ENCODE measurements around the gene ANGPT4. TPM values are rescaled to one million over a fixed set of nuclear protein-coding genes. Genes with fewer than 3 reads are reported as not detected.

The ANGPT4 gene
- total and polyA plus RNA-seq, 2 of the 13 experiments (the other 11 are each of a cell fraction or from before 2014, with no cell fraction given) = not detected

DNA sequence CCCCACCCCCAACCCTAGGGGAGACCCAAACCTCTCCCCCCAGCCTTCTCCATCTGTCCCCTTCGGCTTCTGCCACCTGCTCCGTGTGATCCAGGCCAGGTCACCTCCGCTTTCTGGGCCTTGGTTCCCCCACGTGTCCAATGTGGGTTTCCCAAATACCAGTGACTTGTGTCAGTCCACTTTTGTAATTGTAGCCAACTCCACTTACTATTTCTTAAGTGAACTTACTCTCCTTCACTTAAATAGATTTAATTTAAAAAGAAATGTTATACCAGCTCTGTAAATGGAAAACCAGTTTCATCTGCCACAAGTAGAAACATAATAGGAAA, 92.6 kb downstream of the ANGPT4 start:
- DNase-seq (ENCODE audit: low spot score) (no peak), ATAC-seq (no peak), FAIRE-seq (no peak)
- Histone ChIP-seq H3K9ac (ENCODE audit: insufficient read depth, low read depth, low read length) (no peak overlapping the region), H3K36me3 (replicated peaks in 1 of 2; ENCODE audit: control insufficient read depth in 1 of 2, insufficient read depth in 2 of 2, low read length in 2 of 2) (no peaks in the 10 kb centered on the region), H3K4me1 (ENCODE audit: insufficient read depth, low read length) (0 out of 2 replicates have a peak, but pooled peaks cover 7% of the 10 kb centered on the region), H3K27me3 (ENCODE audit: control insufficient read depth in 1 of 2, insufficient read depth in 2 of 2, low read length in 2 of 2) (peaks cover 0 to 6% of the 10 kb centered on the region in 2 experiments; a peak in 2 of 5 replicates), H3K79me2 (ENCODE audit: insufficient read depth, low read length) (no peaks in the 10 kb centered on the region), H4K20me1 (ENCODE audit: insufficient read depth, low read length) (no peaks in the 10 kb centered on the region), H3K9me3 (ENCODE audit: low read length) (no peaks in the 10 kb centered on the region), H3K27ac (ENCODE audit: extremely low read length, insufficient read depth, low read length) (no peak overlapping the region), H2AFZ (ENCODE audit: low read length) (no peak overlapping the region), H3K4me3 (replicated peaks in 1 of 3; ENCODE audit: insufficient read depth in 1 of 3, low read depth in 2 of 3, low read length in 3 of 3) (no peak overlapping the region), H3K4me2 (ENCODE audit: low read depth, low read length) (no peak overlapping the region)
- no TSS peak for BruUV-seq (replicated peaks)
- CTCF ChIA-PET (ENCODE audit: low intra/inter-chr PET ratio, low total read pairs) = no interaction called here
- in situ Hi-C loops (cut with HindIII; ENCODE audit: extremely low pct_ligation_motif_present, low pct_unique_long_range_greater_than_20kb) (no loop called here), intact Hi-C loops (cut with micrococcal nuclease; ENCODE audit: unreplicated experiment) (no loop called here)
- POLR2A ChIA-PET = no interaction called here
- 47% methylated on average over 4 of the region's 4 CpGs for WGBS (ENCODE audit: low lambda C conversion rate)
- TF ChIP-seq FOXM1 (CRISPR knock-in tag; IDR thresholded peaks at IDR 0.05) = no peak
- TF ChIP-seq, protein P1, sequence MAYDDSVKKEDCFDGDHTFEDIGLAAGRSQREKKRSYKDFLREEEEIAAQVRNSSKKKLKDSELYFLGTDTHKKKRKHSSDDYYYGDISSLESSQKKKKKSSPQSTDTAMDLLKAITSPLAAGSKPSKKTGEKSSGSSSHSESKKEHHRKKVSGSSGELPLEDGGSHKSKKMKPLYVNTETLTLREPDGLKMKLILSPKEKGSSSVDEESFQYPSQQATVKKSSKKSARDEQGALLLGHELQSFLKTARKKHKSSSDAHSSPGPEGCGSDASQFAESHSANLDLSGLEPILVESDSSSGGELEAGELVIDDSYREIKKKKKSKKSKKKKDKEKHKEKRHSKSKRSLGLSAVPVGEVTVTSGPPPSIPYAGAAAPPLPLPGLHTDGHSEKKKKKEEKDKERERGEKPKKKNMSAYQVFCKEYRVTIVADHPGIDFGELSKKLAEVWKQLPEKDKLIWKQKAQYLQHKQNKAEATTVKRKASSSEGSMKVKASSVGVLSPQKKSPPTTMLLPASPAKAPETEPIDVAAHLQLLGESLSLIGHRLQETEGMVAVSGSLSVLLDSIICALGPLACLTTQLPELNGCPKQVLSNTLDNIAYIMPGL (CRISPR knock-in tag; IDR thresholded peaks at IDR 0.05; ENCODE audit: borderline replicate concordance in 1 of 2, low read depth in 1 of 2) = no peak
- TF ChIP-seq ZNF263 (CRISPR knock-in tag; IDR thresholded peaks at IDR 0.05) = no peak
- TF ChIP-seq, protein P2, sequence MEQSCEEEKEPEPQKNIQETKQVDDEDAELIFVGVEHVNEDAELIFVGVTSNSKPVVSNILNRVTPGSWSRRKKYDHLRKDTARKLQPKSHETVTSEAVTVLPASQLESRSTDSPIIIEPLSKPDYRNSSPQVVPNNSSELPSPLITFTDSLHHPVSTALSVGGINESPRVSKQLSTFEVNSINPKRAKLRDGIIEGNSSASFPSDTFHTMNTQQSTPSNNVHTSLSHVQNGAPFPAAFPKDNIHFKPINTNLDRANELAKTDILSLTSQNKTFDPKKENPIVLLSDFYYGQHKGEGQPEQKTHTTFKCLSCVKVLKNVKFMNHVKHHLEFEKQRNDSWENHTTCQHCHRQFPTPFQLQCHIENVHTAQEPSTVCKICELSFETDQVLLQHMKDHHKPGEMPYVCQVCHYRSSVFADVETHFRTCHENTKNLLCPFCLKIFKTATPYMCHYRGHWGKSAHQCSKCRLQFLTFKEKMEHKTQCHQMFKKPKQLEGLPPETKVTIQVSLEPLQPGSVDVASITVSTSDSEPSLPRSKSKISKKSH (CRISPR knock-in tag; IDR thresholded peaks at IDR 0.05; ENCODE audit: borderline replicate concordance) = no peak
- TF ChIP-seq, protein P3, sequence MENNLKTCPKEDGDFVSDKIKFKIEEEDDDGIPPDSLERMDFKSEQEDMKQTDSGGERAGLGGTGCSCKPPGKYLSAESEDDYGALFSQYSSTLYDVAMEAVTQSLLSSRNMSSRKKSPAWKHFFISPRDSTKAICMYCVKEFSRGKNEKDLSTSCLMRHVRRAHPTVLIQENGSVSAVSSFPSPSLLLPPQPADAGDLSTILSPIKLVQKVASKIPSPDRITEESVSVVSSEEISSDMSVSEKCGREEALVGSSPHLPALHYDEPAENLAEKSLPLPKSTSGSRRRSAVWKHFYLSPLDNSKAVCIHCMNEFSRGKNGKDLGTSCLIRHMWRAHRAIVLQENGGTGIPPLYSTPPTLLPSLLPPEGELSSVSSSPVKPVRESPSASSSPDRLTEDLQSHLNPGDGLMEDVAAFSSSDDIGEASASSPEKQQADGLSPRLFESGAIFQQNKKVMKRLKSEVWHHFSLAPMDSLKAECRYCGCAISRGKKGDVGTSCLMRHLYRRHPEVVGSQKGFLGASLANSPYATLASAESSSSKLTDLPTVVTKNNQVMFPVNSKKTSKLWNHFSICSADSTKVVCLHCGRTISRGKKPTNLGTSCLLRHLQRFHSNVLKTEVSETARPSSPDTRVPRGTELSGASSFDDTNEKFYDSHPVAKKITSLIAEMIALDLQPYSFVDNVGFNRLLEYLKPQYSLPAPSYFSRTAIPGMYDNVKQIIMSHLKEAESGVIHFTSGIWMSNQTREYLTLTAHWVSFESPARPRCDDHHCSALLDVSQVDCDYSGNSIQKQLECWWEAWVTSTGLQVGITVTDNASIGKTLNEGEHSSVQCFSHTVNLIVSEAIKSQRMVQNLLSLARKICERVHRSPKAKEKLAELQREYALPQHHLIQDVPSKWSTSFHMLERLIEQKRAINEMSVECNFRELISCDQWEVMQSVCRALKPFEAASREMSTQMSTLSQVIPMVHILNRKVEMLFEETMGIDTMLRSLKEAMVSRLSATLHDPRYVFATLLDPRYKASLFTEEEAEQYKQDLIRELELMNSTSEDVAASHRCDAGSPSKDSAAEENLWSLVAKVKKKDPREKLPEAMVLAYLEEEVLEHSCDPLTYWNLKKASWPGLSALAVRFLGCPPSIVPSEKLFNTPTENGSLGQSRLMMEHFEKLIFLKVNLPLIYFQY (CRISPR knock-in tag; IDR thresholded peaks at IDR 0.05; ENCODE audit: borderline replicate concordance) = no peak
- TF ChIP-seq, protein P4, sequence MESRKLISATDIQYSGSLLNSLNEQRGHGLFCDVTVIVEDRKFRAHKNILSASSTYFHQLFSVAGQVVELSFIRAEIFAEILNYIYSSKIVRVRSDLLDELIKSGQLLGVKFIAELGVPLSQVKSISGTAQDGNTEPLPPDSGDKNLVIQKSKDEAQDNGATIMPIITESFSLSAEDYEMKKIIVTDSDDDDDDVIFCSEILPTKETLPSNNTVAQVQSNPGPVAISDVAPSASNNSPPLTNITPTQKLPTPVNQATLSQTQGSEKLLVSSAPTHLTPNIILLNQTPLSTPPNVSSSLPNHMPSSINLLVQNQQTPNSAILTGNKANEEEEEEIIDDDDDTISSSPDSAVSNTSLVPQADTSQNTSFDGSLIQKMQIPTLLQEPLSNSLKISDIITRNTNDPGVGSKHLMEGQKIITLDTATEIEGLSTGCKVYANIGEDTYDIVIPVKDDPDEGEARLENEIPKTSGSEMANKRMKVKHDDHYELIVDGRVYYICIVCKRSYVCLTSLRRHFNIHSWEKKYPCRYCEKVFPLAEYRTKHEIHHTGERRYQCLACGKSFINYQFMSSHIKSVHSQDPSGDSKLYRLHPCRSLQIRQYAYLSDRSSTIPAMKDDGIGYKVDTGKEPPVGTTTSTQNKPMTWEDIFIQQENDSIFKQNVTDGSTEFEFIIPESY (CRISPR knock-in tag; IDR thresholded peaks at IDR 0.05) = no peak
- TF ChIP-seq, protein P5, sequence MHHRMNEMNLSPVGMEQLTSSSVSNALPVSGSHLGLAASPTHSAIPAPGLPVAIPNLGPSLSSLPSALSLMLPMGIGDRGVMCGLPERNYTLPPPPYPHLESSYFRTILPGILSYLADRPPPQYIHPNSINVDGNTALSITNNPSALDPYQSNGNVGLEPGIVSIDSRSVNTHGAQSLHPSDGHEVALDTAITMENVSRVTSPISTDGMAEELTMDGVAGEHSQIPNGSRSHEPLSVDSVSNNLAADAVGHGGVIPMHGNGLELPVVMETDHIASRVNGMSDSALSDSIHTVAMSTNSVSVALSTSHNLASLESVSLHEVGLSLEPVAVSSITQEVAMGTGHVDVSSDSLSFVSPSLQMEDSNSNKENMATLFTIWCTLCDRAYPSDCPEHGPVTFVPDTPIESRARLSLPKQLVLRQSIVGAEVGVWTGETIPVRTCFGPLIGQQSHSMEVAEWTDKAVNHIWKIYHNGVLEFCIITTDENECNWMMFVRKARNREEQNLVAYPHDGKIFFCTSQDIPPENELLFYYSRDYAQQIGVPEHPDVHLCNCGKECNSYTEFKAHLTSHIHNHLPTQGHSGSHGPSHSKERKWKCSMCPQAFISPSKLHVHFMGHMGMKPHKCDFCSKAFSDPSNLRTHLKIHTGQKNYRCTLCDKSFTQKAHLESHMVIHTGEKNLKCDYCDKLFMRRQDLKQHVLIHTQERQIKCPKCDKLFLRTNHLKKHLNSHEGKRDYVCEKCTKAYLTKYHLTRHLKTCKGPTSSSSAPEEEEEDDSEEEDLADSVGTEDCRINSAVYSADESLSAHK (CRISPR knock-in tag; IDR thresholded peaks at IDR 0.05; ENCODE audit: borderline replicate concordance) = no peak
- TF ChIP-seq GLI4 (CRISPR knock-in tag; IDR thresholded peaks at IDR 0.05; ENCODE audit: borderline replicate concordance) = no peak
- TF ChIP-seq THAP11 (CRISPR knock-in tag; IDR thresholded peaks at IDR 0.05) = no peak
